Nephron progenitor cell (in vitro differentiated cells): ENCODE measurements around the gene GABRB3.

ENCODE experiments used
- DNase-seq: peaks from one replicate; pipeline ENCODE4 v3.0.0; 2021
- H3K27ac Mint-ChIP-seq: 2 replicates; pipeline ENCODE4 v1.8.0; 2021; ENCODE audit warnings: mild to moderate bottlenecking, moderate library complexity, mixed read lengths
- H3K27me3 Mint-ChIP-seq: 2 replicates; pipeline ENCODE4 v1.8.0; 2021; ENCODE audit warnings: mild to moderate bottlenecking, low read depth, mixed read lengths; ENCODE audit not compliant: poor library complexity
- H3K36me3 Mint-ChIP-seq: 2 replicates; pipeline ENCODE4 v1.8.0; 2021; ENCODE audit warnings: low read depth, mixed read lengths
- H3K4me1 Mint-ChIP-seq: 2 replicates; pipeline ENCODE4 v1.8.0; 2021; ENCODE audit warnings: mixed read lengths
- H3K4me3 Mint-ChIP-seq: 2 replicates; pipeline ENCODE4 v1.8.0; 2021; ENCODE audit warnings: mild to moderate bottlenecking, moderate library complexity, mixed read lengths
- H3K9me3 Mint-ChIP-seq: 2 replicates; pipeline ENCODE4 v1.8.0; 2021; ENCODE audit warnings: mild to moderate bottlenecking, moderate library complexity, mixed read lengths
- CTCF ChIP-seq: fragments of 200-600 bp; sonication (generic); IDR thresholded peaks from 2 replicates; pipeline ENCODE4 v1.5.0; 2021; ENCODE audit warnings: antibody characterized with exemption

GABRB3 gene

GRCh38 chr15:26731965-26732364 lies 40.9 kb downstream of the GABRB3 start:
- Mint-ChIP-seq H3K27ac (no peak overlapping the region), H3K4me3 (no peak overlapping the region)
- DNase-seq: no peak

GRCh38 chr15:26729581-26729980 lies 43.3 kb downstream of the GABRB3 start:
- no peak overlapping the region for H3K4me3 Mint-ChIP-seq
- TF ChIP-seq CTCF: no peak
- H3K4me1 Mint-ChIP-seq: peaks cover 8% of the 10 kb centered on the region
- H3K27me3 Mint-ChIP-seq: peaks cover 8% of the 10 kb centered on the region
- peaks cover 29% of the 10 kb centered on the region for H3K9me3 Mint-ChIP-seq
- peaks cover 17% of the 10 kb centered on the region for H3K36me3 Mint-ChIP-seq
- no peak overlapping the region for H3K27ac Mint-ChIP-seq
- no peak for DNase-seq

More at GRCh38 chr15:26731965-26732364, 40.9 kb downstream of the GABRB3 start:
- Mint-ChIP-seq H3K9me3 (peaks cover 30% of the 10 kb centered on the region), H3K27me3 (peaks cover 10% of the 10 kb centered on the region), H3K4me1 (no peaks in the 10 kb centered on the region), H3K36me3 (peaks cover 17% of the 10 kb centered on the region)
- no peak for TF ChIP-seq CTCF

- H3K27ac Mint-ChIP-seq: no peak overlapping the region
- DNase-seq: no peak
- peaks cover 17% of the 10 kb centered on the region for H3K36me3 Mint-ChIP-seq
- TF ChIP-seq CTCF: no peak
- no peak overlapping the region for H3K4me3 Mint-ChIP-seq
- H3K4me1 Mint-ChIP-seq: peaks cover 13% of the 10 kb centered on the region
- peaks cover 7% of the 10 kb centered on the region for H3K27me3 Mint-ChIP-seq
- H3K9me3 Mint-ChIP-seq: peaks cover 28% of the 10 kb centered on the region
Measured at GRCh38 chr15:26729030-26729429, 43.8 kb downstream of the GABRB3 start.

GRCh38 chr15:26724381-26725150 lies 48.3 kb downstream of the GABRB3 start:
- Mint-ChIP-seq H3K27me3 (peaks cover 6% of the 10 kb centered on the region), H3K4me1 (peaks cover 42% of the 10 kb centered on the region), H3K4me3 (no peak overlapping the region), H3K27ac (no peak overlapping the region), H3K36me3 (no peaks in the 10 kb centered on the region), H3K9me3 (peaks cover 10% of the 10 kb centered on the region)
- DNase-seq: no peak
- no peak for TF ChIP-seq CTCF

GRCh38 chr15:26722621-26723160 lies 50.2 kb downstream of the GABRB3 start:
- no peak for TF ChIP-seq CTCF
- peaks cover 10% of the 10 kb centered on the region for H3K9me3 Mint-ChIP-seq
- H3K27me3 Mint-ChIP-seq: peaks cover 6% of the 10 kb centered on the region
- peaks cover 42% of the 10 kb centered on the region for H3K4me1 Mint-ChIP-seq
- DNase-seq: no peak
- H3K4me3 Mint-ChIP-seq: no peak overlapping the region
- H3K36me3 Mint-ChIP-seq: no peaks in the 10 kb centered on the region
- no peak overlapping the region for H3K27ac Mint-ChIP-seq
